ENCODE data around the gene UBTF. TPM values are rescaled to one million over a fixed set of nuclear protein-coding genes. Genes with fewer than 3 reads are reported as not detected.

The UBTF gene
- polyA plus RNA-seq, 1 donor (not counting 4 experiments of a cell fraction or from before 2014, with no cell fraction given): 23.0 TPM

GRCh38 chr17:44218344-44219107, 949 bp downstream of the UBTF start:
- Histone ChIP-seq H3K9me1 (ENCODE audit: control insufficient read depth, extremely low read depth, insufficient read depth, low read length) (no peaks in the 10 kb centered on the region), H3K79me2 (ENCODE audit: control insufficient read depth, insufficient read depth, low read length) (peaks cover 24% of the 10 kb centered on the region), H3K4me1 (ENCODE audit: control insufficient read depth, extremely low read depth, insufficient read depth, low read length) (peaks cover 32% of the 10 kb centered on the region), H3K4me2 (ENCODE audit: control insufficient read depth, extremely low read depth, insufficient read depth, low read depth, low read length) (peak overlapping the region; percentile 96), H3K4me3 (ENCODE audit: control insufficient read depth in 2 of 3, extremely low read depth in 1 of 3, insufficient read depth in 2 of 3, low read depth in 1 of 3, low read length in 3 of 3) (peak overlapping the region; percentile 87 to 94 (median 89)), H3K9me3 (ENCODE audit: control insufficient read depth, low read depth, low read length) (no peaks in the 10 kb centered on the region), H3K36me3 (ENCODE audit: control insufficient read depth in 2 of 2, extremely low read depth in 1 of 2, insufficient read depth in 2 of 2, low read length in 2 of 2) (peaks cover 27 to 28% of the 10 kb centered on the region in 2 experiments), H3K9ac (ENCODE audit: control insufficient read depth, extremely low read depth, insufficient read depth, low read length) (peak overlapping the region; percentile 81), H3K27me3 (ENCODE audit: control insufficient read depth, extremely low read depth, insufficient read depth, low read length) (no peaks in the 10 kb centered on the region), H4K20me1 (ENCODE audit: control insufficient read depth, extremely low read depth, insufficient read depth, low read length) (no peaks in the 10 kb centered on the region), H3K27ac (ENCODE audit: control insufficient read depth, insufficient read depth, low read length) (peak overlapping the region; percentile 69), H2AFZ (ENCODE audit: control insufficient read depth, low read length) (peak overlapping the region; percentile 40)
- dilution Hi-C loops (cut with MboI; ENCODE audit: extremely low pct_ligation_motif_present, low sequenced_read_pairs): no loop called here
- DNase-seq (ENCODE audit: low read depth, low spot score) (no peak), FAIRE-seq (no peak)
- TF ChIP-seq EZH2 (IDR thresholded peaks at IDR 0.05; ENCODE audit: low read length) (no peak), CTCF (optimal IDR thresholded peaks at IDR 0.05 in 1 of 3, IDR thresholded peaks at IDR 0.05 in 1 of 3, conservative IDR thresholded peaks at IDR 0.05 in 1 of 3; ENCODE audit: extremely low read depth in 1 of 3, insufficient read depth in 2 of 3, low read length in 3 of 3) (peak in 2 of 3 experiments; percentile 61 to 71)

GRCh38 chr17:44217738-44218343, 1.6 kb downstream of the UBTF start:
- DNase-seq (ENCODE audit: low read depth, low spot score) (no peak), FAIRE-seq (no peak)
- Histone ChIP-seq H3K4me1 (ENCODE audit: control insufficient read depth, extremely low read depth, insufficient read depth, low read length) (peaks cover 27% of the 10 kb centered on the region), H3K4me2 (ENCODE audit: control insufficient read depth, extremely low read depth, insufficient read depth, low read depth, low read length) (peak overlapping the region; percentile 96), H3K9ac (ENCODE audit: control insufficient read depth, extremely low read depth, insufficient read depth, low read length) (peak overlapping the region; percentile 81), H3K79me2 (ENCODE audit: control insufficient read depth, insufficient read depth, low read length) (peaks cover 24% of the 10 kb centered on the region), H3K9me1 (ENCODE audit: control insufficient read depth, extremely low read depth, insufficient read depth, low read length) (no peaks in the 10 kb centered on the region), H2AFZ (ENCODE audit: control insufficient read depth, low read length) (peak overlapping the region; percentile 40), H3K36me3 (ENCODE audit: control insufficient read depth in 2 of 2, extremely low read depth in 1 of 2, insufficient read depth in 2 of 2, low read length in 2 of 2) (peaks cover 28% of the 10 kb centered on the region in 2 experiments), H3K9me3 (ENCODE audit: control insufficient read depth, low read depth, low read length) (no peaks in the 10 kb centered on the region), H3K27ac (ENCODE audit: control insufficient read depth, insufficient read depth, low read length) (peak overlapping the region; percentile 69), H3K27me3 (ENCODE audit: control insufficient read depth, extremely low read depth, insufficient read depth, low read length) (no peaks in the 10 kb centered on the region), H3K4me3 (ENCODE audit: control insufficient read depth in 2 of 3, extremely low read depth in 1 of 3, insufficient read depth in 2 of 3, low read depth in 1 of 3, low read length in 3 of 3) (peak overlapping the region; percentile 64 to 89 (median 87)), H4K20me1 (ENCODE audit: control insufficient read depth, extremely low read depth, insufficient read depth, low read length) (no peaks in the 10 kb centered on the region)
- dilution Hi-C loops (cut with MboI; ENCODE audit: extremely low pct_ligation_motif_present, low sequenced_read_pairs): no loop called here
- no peak for TF ChIP-seq CTCF (optimal IDR thresholded peaks at IDR 0.05 in 1 of 3, IDR thresholded peaks at IDR 0.05 in 1 of 3, conservative IDR thresholded peaks at IDR 0.05 in 1 of 3; ENCODE audit: extremely low read depth in 1 of 3, insufficient read depth in 2 of 3, low read length in 3 of 3)
- TF ChIP-seq EZH2 (IDR thresholded peaks at IDR 0.05; ENCODE audit: low read length): no peak
